GM06990 (cell line): ENCODE results near the gene RHOT1.
A peak's percentile ranks its signal among the peaks of the same experiment; 100 is the strongest.

ENCODE experiments used
- DNase-seq: peaks from one replicate; pipeline ENCODE4 v3.0.0-alpha.2; 2011; ENCODE audit not compliant: insufficient read length; ENCODE audit errors: extremely low read depth
- H3K27me3 ChIP-seq: replicated peaks from 2 replicates; pipeline ENCODE4 v1.6.0; 2011; ENCODE audit warnings: low read length; ENCODE audit not compliant: control insufficient read depth, insufficient read depth
- H3K36me3 ChIP-seq: 2 replicates; pipeline ENCODE4 v1.5.1; 2011; ENCODE audit warnings: low read length; ENCODE audit not compliant: control insufficient read depth, insufficient read depth
- H3K4me3 ChIP-seq: replicated peaks from 2 replicates; pipeline ENCODE4 v1.5.1; 2011; ENCODE audit warnings: low read depth, mild to moderate bottlenecking, control low read depth, low read length
- TF ChIP-seq, protein P1 (sequence below): IDR thresholded peaks from 2 replicates; pipeline ENCODE4 v1.5.1; 2011; ENCODE audit warnings: low read length, control low read depth, mild to moderate bottlenecking, inconsistent platforms; ENCODE audit not compliant: insufficient read depth, poor library complexity, severe bottlenecking

Gene RHOT1

DNA sequence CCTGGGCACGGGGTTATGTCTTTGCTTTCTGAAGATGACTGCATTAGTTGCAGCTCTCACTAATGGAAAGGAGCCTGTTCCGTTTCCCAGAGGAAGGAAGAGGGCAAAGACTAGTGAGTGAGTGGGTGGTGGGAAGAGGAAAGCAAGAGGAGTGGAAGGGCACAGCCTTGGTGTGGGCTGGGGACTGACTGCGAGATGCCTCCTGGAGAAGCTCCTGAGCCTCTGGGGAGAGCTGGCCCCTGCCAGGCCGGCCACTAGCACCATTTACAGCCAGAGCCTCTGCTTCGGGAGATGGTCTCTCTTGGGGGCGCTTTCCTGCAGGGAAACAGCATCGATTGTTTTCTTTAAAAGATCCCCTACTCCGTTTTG, 122.5 kb downstream of the RHOT1 start:
- H3K27me3 ChIP-seq = peaks cover 6% of the 10 kb centered on the region
- no peak overlapping the region for H3K4me3 ChIP-seq
- TF ChIP-seq, protein P1, sequence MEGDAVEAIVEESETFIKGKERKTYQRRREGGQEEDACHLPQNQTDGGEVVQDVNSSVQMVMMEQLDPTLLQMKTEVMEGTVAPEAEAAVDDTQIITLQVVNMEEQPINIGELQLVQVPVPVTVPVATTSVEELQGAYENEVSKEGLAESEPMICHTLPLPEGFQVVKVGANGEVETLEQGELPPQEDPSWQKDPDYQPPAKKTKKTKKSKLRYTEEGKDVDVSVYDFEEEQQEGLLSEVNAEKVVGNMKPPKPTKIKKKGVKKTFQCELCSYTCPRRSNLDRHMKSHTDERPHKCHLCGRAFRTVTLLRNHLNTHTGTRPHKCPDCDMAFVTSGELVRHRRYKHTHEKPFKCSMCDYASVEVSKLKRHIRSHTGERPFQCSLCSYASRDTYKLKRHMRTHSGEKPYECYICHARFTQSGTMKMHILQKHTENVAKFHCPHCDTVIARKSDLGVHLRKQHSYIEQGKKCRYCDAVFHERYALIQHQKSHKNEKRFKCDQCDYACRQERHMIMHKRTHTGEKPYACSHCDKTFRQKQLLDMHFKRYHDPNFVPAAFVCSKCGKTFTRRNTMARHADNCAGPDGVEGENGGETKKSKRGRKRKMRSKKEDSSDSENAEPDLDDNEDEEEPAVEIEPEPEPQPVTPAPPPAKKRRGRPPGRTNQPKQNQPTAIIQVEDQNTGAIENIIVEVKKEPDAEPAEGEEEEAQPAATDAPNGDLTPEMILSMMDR = no peak
- no peaks in the 10 kb centered on the region for H3K36me3 ChIP-seq
- no peak for DNase-seq

DNA sequence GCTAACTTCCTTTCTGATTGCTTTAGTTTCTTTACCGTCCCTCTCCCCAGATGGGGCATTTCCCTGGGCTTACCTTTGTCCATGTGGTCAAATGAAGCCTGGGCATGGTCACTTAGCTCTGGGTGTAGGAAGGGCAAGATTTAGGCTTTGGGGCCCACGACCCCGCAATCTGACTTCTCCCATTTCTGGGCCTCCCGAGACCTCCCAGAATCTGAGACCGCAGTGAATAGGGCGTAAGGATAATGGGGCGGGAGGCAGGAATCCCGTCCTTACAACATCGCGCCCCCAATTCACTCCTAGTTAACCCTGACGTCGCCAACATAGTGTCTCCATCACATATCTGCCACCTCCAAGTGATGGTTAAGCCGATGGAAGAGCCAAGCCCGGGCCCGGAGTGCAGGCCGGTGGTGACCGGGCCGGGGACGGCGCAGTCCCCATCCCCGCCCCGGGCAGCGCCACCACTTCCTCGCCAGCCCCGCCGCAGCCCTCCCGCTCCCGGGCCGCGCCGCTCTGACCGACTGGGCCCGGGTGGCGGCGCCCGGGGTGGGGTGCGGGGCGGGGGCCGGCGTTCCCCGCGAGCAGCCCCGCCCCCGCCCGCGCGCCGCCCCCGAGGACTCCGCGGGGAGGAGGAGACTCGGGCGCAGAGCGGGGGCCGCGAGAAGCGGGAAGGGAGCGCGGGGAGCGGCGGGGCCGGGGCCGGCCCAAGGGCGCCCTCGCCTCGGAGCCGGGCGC, 123.1 kb downstream of the RHOT1 start, which contains the start of gene RHBDL3:
RHBDL3 (plus strand) TSS at position 641 of the 732 bp plus-strand sequence. CDS start 358 bp downstream, outside the sequence.
- DNase-seq = no peak
- peak within 1 kb of the TSS; percentile 57 for H3K4me3 ChIP-seq
- no peaks in the 10 kb centered on the region for H3K36me3 ChIP-seq
- TF ChIP-seq, protein P1 = no peak
- H3K27me3 ChIP-seq = peaks cover 6% of the 10 kb centered on the region

DNA sequence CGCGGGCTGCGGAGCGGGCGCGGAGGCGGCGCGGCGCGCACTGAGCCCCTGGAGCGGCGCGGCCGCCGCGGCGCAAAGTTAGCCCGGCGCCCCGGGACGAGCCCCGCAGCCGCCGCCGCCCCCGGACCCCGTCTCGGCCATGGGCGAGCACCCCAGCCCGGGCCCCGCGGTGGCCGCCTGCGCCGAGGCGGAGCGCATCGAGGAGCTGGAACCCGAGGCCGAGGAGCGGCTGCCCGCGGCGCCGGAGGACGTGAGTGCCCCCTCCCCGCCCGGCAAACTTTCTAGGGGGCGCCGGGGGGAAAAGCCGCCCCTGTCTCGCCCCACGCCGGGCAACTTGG, 123.7 kb downstream of the RHOT1 start:
- H3K4me3 ChIP-seq = peak overlapping the region; percentile 57
- TF ChIP-seq, protein P1 = no peak
- no peak for DNase-seq
- peaks cover 6% of the 10 kb centered on the region for H3K27me3 ChIP-seq
- H3K36me3 ChIP-seq = no peaks in the 10 kb centered on the region

DNA sequence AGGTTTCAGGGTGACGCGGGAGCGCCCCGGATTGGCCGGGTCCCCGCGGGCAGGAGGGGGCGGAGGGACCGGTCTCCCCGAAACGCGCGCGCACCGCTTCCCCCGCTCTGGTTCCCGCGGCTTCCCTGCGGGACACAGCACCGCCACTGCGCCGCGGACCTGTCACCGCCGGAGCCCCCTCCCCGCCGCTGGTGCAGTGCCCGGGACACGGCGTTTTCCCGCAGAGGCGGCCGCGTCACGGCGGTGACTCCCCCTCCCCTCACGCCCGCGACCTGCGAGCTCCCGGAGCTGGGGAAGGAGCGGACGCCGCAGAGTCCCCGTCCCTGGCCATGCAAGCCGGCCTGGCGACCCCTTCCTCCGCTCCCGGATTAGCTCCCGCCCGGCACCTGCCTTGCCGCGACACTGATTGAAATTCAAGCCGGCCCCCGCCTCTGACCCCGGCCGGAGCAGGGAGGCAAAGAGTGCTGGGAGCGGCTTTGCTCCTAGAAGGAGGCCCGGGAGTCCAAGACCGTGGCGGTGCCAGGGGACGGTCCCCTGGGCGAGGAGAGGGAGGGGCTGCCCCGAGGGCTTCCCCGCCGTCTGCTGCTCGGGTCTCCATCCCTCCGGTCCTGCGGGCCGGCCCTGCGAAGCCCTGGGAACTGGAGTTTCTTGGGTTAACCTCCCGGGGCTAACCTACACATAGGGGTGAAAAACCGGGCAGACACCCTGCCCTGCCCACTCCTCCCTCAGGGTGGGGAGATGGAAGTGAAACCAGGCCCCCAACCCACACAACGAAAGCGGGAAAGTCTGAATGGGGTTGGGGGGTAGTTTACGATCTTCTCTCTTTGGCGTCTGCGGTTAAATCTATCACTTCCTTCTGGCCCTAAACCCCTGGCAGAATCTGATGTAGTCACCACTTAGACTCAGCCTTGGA, 124.3 kb downstream of the RHOT1 start:
- TF ChIP-seq, protein P1 = no peak
- DNase-seq = no peak
- H3K36me3 ChIP-seq = no peaks in the 10 kb centered on the region
- peak overlapping the region; percentile 57 for H3K4me3 ChIP-seq
- peaks cover 6% of the 10 kb centered on the region for H3K27me3 ChIP-seq

DNA sequence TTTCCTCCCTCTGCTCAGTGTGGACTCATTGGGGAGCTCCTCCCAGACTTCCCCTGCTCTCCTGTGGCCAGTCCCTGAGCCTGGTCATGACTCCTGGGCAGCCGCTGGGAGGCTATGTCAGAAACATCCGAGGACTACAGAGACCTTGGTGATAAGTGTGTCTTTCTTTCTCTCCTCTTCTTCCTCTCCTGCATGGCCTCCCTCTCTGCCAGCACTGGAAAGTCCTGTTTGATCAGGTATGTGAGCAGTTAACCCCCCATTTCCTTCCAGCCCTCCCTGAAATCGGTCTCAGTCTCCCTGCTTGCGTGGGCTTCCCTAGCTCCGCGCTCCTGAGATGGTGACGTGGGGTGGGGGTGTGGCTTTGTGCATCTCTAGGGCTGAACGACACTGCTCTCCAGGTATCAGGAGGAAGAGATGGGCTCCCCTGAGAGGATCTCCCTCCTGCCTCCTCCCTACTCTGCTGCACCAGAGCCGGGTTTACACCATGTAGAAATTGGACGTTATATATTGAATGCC, 125.4 kb downstream of the RHOT1 start:
- H3K4me3 ChIP-seq = no peak overlapping the region
- TF ChIP-seq, protein P1 = no peak
- no peaks in the 10 kb centered on the region for H3K36me3 ChIP-seq
- no peak for DNase-seq
- peaks cover 5% of the 10 kb centered on the region for H3K27me3 ChIP-seq
